M059J (cell line): ENCODE measurements around the gene TMEM178B. TPM values are rescaled to one million over a fixed set of nuclear protein-coding genes. Genes with fewer than 3 reads are reported as not detected.
"Not testable (repeated sequence)": the region's sequence is repeated elsewhere in the genome, so short reads cannot be mapped to it uniquely, and the experiment has no call there.

Experiments used
- DNase-seq: peaks from one replicate; pipeline ENCODE4 v3.0.0-alpha.2; 2012; ENCODE audit warnings: low read depth
- total RNA-seq: library from RNA; depleted of rRNA; stranded (reverse); fragments of >200 nt; shearing (Covaris generic); gene quantifications from 2 replicates; pipeline ENCODE4 v1.2.3, GENCODE V29; 2014

TMEM178B gene
- total RNA-seq, 1 experiment from 2014 or later = 1.6 TPM

- DNase-seq = peak; percentile 28
Observed at GRCh38 chr7:141074162-141074991, 513 bp downstream of the TMEM178B start.

GRCh38 chr7:141074997-141075396 is 1.1 kb downstream of the TMEM178B start:
- no peak for DNase-seq

- peak; percentile 59 for DNase-seq
Observed at GRCh38 chr7:141076377-141076776, 2.5 kb downstream of the TMEM178B start.

GRCh38 chr7:141079219-141079618 is 5.4 kb downstream of the TMEM178B start:
- DNase-seq = no peak

- DNase-seq = not testable (repeated sequence)
Observed at GRCh38 chr7:141089490-141089889, 15.6 kb downstream of the TMEM178B start.

- no peak for DNase-seq
Observed at GRCh38 chr7:141094336-141095070, 20.6 kb downstream of the TMEM178B start.

- DNase-seq = peak; percentile 46
Observed at GRCh38 chr7:141097430-141097829, 23.6 kb downstream of the TMEM178B start.

- no peak for DNase-seq
Observed at GRCh38 chr7:141102436-141102835, 28.6 kb downstream of the TMEM178B start.

GRCh38 chr7:141103847-141104429 is 30.1 kb downstream of the TMEM178B start:
- DNase-seq = no peak

- no peak for DNase-seq
Observed at GRCh38 chr7:141113131-141113530, 39.3 kb downstream of the TMEM178B start.

- no peak for DNase-seq
Observed at GRCh38 chr7:141114029-141114664, 40.3 kb downstream of the TMEM178B start.

- no peak for DNase-seq
Observed at GRCh38 chr7:141115965-141116364, 42.1 kb downstream of the TMEM178B start.

- not testable (repeated sequence) for DNase-seq
Observed at GRCh38 chr7:141116661-141117060, 42.8 kb downstream of the TMEM178B start.

GRCh38 chr7:141118767-141119166 is 44.9 kb downstream of the TMEM178B start:
- DNase-seq = no peak

GRCh38 chr7:141119187-141119586 is 45.3 kb downstream of the TMEM178B start:
- no peak for DNase-seq

GRCh38 chr7:141122736-141123135 is 48.9 kb downstream of the TMEM178B start:
- no peak for DNase-seq

- no peak for DNase-seq
Observed at GRCh38 chr7:141123522-141123921, 49.7 kb downstream of the TMEM178B start.

- no peak for DNase-seq
Observed at GRCh38 chr7:141126107-141126506, 52.2 kb downstream of the TMEM178B start.

GRCh38 chr7:141128506-141128905 is 54.6 kb downstream of the TMEM178B start:
- no peak for DNase-seq

GRCh38 chr7:141128931-141129330 is 55.1 kb downstream of the TMEM178B start:
- no peak for DNase-seq

- DNase-seq = no peak
Observed at GRCh38 chr7:141132671-141133070, 58.8 kb downstream of the TMEM178B start.

GRCh38 chr7:141133646-141134045 is 59.8 kb downstream of the TMEM178B start:
- DNase-seq = peak; percentile 70
